GM12878 (cell line): ENCODE data around the gene KLHL3. TPM values are rescaled to one million over a fixed set of nuclear protein-coding genes. Genes with fewer than 3 reads are reported as not detected.

Source experiments
- ATAC-seq: fragments of 200-7000 bp; cut with Tn5 transposase; 3 replicates; pipeline ENCODE4 v1.9.1; 2020; ENCODE audit warnings: mild to moderate bottlenecking, moderate library complexity
- BruUV-seq: library from RNA; stranded (reverse); fragments of 400-500 nt; replicated peaks from 2 replicates; lab custom pipeline; 2021; lab: Mats Ljungman, UMichigan
- CTCF ChIA-PET: fragments of 300-600 bp; sonication (Branson Sonifier 250); formaldehyde crosslinking; extraction: SDS; loops from one replicate; lab custom pipeline; 2021; ENCODE audit warnings: inconsistent platforms; lab: Yijun Ruan, JAX
- POLR2A ChIA-PET: fragments of 350-600 bp; formaldehyde crosslinking; extraction: SDS; loops from one replicate; lab custom pipeline; 2021; ENCODE audit warnings: inconsistent platforms; lab: Charles Lee
- RAD21 ChIA-PET: fragments of 300-600 bp; sonication (Branson Sonifier 250); formaldehyde crosslinking; loops from one replicate; lab custom pipeline; 2023; ENCODE audit warnings: antibody characterized with exemption; ENCODE audit not compliant: unreplicated experiment; lab: Charles Lee
- SMC1A ChIA-PET: fragments of 300-600 bp; sonication (Branson Sonifier 250); formaldehyde crosslinking; loops from one replicate; lab custom pipeline; 2023; ENCODE audit not compliant: unreplicated experiment, uncharacterized antibody; lab: Charles Lee
- DNase-seq: peaks from one replicate; pipeline ENCODE4 v3.0.0-alpha.2; 2011; ENCODE audit warnings: low read depth, low spot score
- FAIRE-seq: peaks from 3 replicates; lab custom pipeline; 2011; peaks lifted over from hg19 to GRCh38; lab: Jason Lieb, UNC
- H2AFZ ChIP-seq: 2 replicates; pipeline ENCODE4 v1.6.0; 2011; ENCODE audit warnings: low read depth, low read length, control low read depth; ENCODE audit not compliant: control insufficient read depth
- H3K27ac ChIP-seq: 2 replicates; pipeline ENCODE4 v1.5.1; 2011; ENCODE audit warnings: control low read depth; ENCODE audit not compliant: control insufficient read depth, insufficient read depth
- H3K27me3 ChIP-seq, 2 experiments: replicated peaks in 1 of 2; 2 replicates each; pipeline versions ENCODE4 v1.6.0 to v1.6.1; 2011; ENCODE audit warnings: low read length in 1 of 2; ENCODE audit not compliant: control insufficient read depth in 2 of 2, insufficient read depth in 2 of 2
- H3K36me3 ChIP-seq, 2 experiments: 2 replicates each; pipeline ENCODE4 v1.5.1; 2011; ENCODE audit warnings: low read length in 1 of 2; ENCODE audit not compliant: control insufficient read depth in 2 of 2, insufficient read depth in 2 of 2
- H3K4me1 ChIP-seq: 2 replicates; pipeline ENCODE4 v1.6.1; 2011; ENCODE audit warnings: mild to moderate bottlenecking, low read length, moderate library complexity, mixed read lengths; ENCODE audit not compliant: control insufficient read depth, insufficient read depth
- H3K4me2 ChIP-seq: 2 replicates; pipeline ENCODE4 v1.6.0; 2011; ENCODE audit warnings: control low read depth; ENCODE audit not compliant: control insufficient read depth, insufficient read depth
- H3K4me3 ChIP-seq: fragments of 200-600 bp; sonication (generic); 2 replicates; pipeline ENCODE4 v1.5.1; 2016
- H3K79me2 ChIP-seq: 2 replicates; pipeline ENCODE4 v1.6.0; 2011; ENCODE audit warnings: low read length; ENCODE audit not compliant: control insufficient read depth, insufficient read depth
- H3K9ac ChIP-seq: 2 replicates; pipeline ENCODE4 v1.8.0; 2011; ENCODE audit warnings: low read length, control low read depth, mixed read lengths; ENCODE audit not compliant: control insufficient read depth, insufficient read depth
- H3K9me3 ChIP-seq: replicated peaks from 3 replicates; pipeline ENCODE4 v1.5.1; 2011; ENCODE audit warnings: mild to moderate bottlenecking, low read length; ENCODE audit not compliant: control insufficient read depth, insufficient read depth
- H4K20me1 ChIP-seq: 2 replicates; pipeline ENCODE4 v1.6.0; 2011; ENCODE audit not compliant: control insufficient read depth, insufficient read depth
- HSF1 ChIP-seq: fragments of 150-350 bp; IDR thresholded peaks from 2 replicates; pipeline ENCODE4 v1.6.1; 2014; ENCODE audit warnings: mild to moderate bottlenecking, low read depth, low read length
- IRF4 ChIP-seq: IDR thresholded peaks from 2 replicates; pipeline ENCODE4 v1.6.1; 2011; ENCODE audit warnings: low read depth, low read length
- MEF2A ChIP-seq: IDR thresholded peaks from 2 replicates; pipeline ENCODE4 v1.6.1; 2011; ENCODE audit warnings: low read depth, mild to moderate bottlenecking, low read length, moderate library complexity; ENCODE audit not compliant: insufficient read depth
- NFYB ChIP-seq: IDR thresholded peaks from 2 replicates; pipeline ENCODE4 v1.6.1; 2011; ENCODE audit warnings: low read depth, mild to moderate bottlenecking, low read length, improper control_type of control experiment, moderate library complexity; ENCODE audit not compliant: insufficient read depth
- NRF1 ChIP-seq: conservative IDR thresholded peaks from 2 replicates; pipeline ENCODE4 v1.6.1; 2011; ENCODE audit warnings: mild to moderate bottlenecking, low read depth, low read length, improper control_type of control experiment
- REST ChIP-seq: IDR thresholded peaks from 2 replicates; pipeline ENCODE4 v1.6.1; 2012; ENCODE audit warnings: mild to moderate bottlenecking, low read depth, low read length
- WRNIP1 ChIP-seq: IDR thresholded peaks from 2 replicates; pipeline ENCODE4 v1.6.1; 2011; ENCODE audit warnings: low read depth, low read length, improper control_type of control experiment, borderline replicate concordance
- ZBTB33 ChIP-seq: fragments of 450-650 bp; IDR thresholded peaks from 2 replicates; pipeline ENCODE4 v1.6.1; 2017; ENCODE audit warnings: mild to moderate bottlenecking
- ZNF274 ChIP-seq: IDR thresholded peaks from one replicate; pipeline ENCODE4 v1.8.0; 2011; ENCODE audit not compliant: insufficient read length, insufficient read depth
- WGBS: methylation state at CpG from one replicate; pipeline ENCODE4 v1.1.6; 2016; ENCODE audit warnings: low lambda C conversion rate; ENCODE audit not compliant: insufficient replicate concordance, insufficient coverage; ENCODE audit errors: missing lambda C conversion rate; 5-methylcytosine and 5-hydroxymethylcytosine counted together
- in situ Hi-C: fragments of 300-500 bp; cut with MboI; formaldehyde crosslinking; loops from 9 replicates; pipeline ENCODE4 v1.14.3; 2018; ENCODE audit warnings: mixed read lengths
- intact Hi-C: fragments of 100-400 bp; cut with micrococcal nuclease; formaldehyde crosslinking; loops from one replicate; pipeline ENCODE4 v1.14.2; 2022; ENCODE audit not compliant: unreplicated experiment
- polyA plus RNA-seq, 11 experiments: library from polyadenylated mRNA; depleted of rRNA in 4 of 11; unstranded in 6 of 11; stranded (reverse) in 5 of 11; fragments of >200 nt; fragmentation: Nextera tagmentation in 4 of 11; fragmentation: Illumina TruSeq in 1 of 11; extraction: Ambion mirVana in 4 of 11; extraction: Trizol in 1 of 11; gene quantifications; 1 replicate in 1 of 11; 2 replicates in 10 of 11; pipeline versions ENCODE4 v1.2.1 to v1.2.3, GENCODE V29; 2011 to 2016; ENCODE audit warnings: inconsistent platforms in 2 of 11, missing spikeins in 2 of 11, low read depth in 1 of 11
- total RNA-seq, 4 experiments: library from RNA; depleted of rRNA in 3 of 4; stranded (reverse); fragments of >200 nt in 3 of 4; fragmentation: Illumina TruSeq in 1 of 4; extraction: Trizol in 1 of 4; gene quantifications; 2 replicates each; pipeline versions ENCODE4 v1.2.1 to v1.2.3, GENCODE V29; 2013 to 2021

The KLHL3 gene
- total and polyA plus RNA-seq, 10 of the 15 experiments (the other 5 are each of a cell fraction or from before 2014, with no cell fraction given), result 1.7 to 11.7 (median 5.6) TPM

GRCh38 chr5:137603356-137603755, 132.5 kb downstream of the KLHL3 start:
- 44% methylated on average over 6 of the region's 6 CpGs for WGBS
- in situ Hi-C loops, result no loop called here
- Histone ChIP-seq H3K79me2 (no peaks in the 10 kb centered on the region), H3K27ac (no peak overlapping the region), H3K36me3 (no peaks in the 10 kb centered on the region), H3K9ac (no peak overlapping the region), H3K27me3 (peaks cover 1 to 10% of the 10 kb centered on the region in 2 experiments; a peak in 3 of 4 replicates), H3K4me1 (no peaks in the 10 kb centered on the region), H2AFZ (no peak overlapping the region), H3K9me3 (no peaks in the 10 kb centered on the region), H3K4me2 (no peak overlapping the region), H3K4me3 (no peak overlapping the region), H4K20me1 (no peaks in the 10 kb centered on the region)
- TF ChIP-seq NRF1, result no peak
- intact Hi-C loops, result no loop called here
- SMC1A ChIA-PET, result no interaction called here
- POLR2A ChIA-PET, result no interaction called here
- BruUV-seq, result no TSS peak
- no peak for FAIRE-seq
- no peak for ATAC-seq
- CTCF ChIA-PET, result no interaction called here
- RAD21 ChIA-PET, result no interaction called here
- DNase-seq, result no peak

- CTCF ChIA-PET, result no interaction called here
- SMC1A ChIA-PET, result no interaction called here
- Histone ChIP-seq H3K79me2 (no peaks in the 10 kb centered on the region), H3K4me3 (no peak overlapping the region), H3K27me3 (peaks cover 1 to 10% of the 10 kb centered on the region in 2 experiments; a peak in 3 of 4 replicates), H3K27ac (no peak overlapping the region), H3K9ac (no peak overlapping the region), H4K20me1 (no peaks in the 10 kb centered on the region), H3K4me2 (no peak overlapping the region), H3K36me3 (no peaks in the 10 kb centered on the region), H3K4me1 (no peaks in the 10 kb centered on the region), H3K9me3 (no peaks in the 10 kb centered on the region), H2AFZ (no peak overlapping the region)
- RAD21 ChIA-PET, result no interaction called here
- intact Hi-C loops (no loop called here), in situ Hi-C loops (no loop called here)
- 71% methylated on average over 3 of the region's 3 CpGs for WGBS
- BruUV-seq, result no TSS peak
- no peak for DNase-seq
- TF ChIP-seq HSF1 (no peak), WRNIP1 (no peak), ZNF274 (no peak), IRF4 (no peak), ZBTB33 (no peak), NFYB (no peak), MEF2A (no peak), REST (no peak)
- POLR2A ChIA-PET, result no interaction called here
- ATAC-seq, result no peak
- no peak for FAIRE-seq
Observed at GRCh38 chr5:137602721-137603273, 133.1 kb downstream of the KLHL3 start.
